ENCODE measurements around the gene FAM174A. TPM values are rescaled to one million over a fixed set of nuclear protein-coding genes. Genes with fewer than 3 reads are reported as not detected.
"Not testable (repeated sequence)": the region's sequence is repeated elsewhere in the genome, so short reads cannot be mapped to it uniquely, and the experiment has no call there.

FAM174A gene
- total RNA-seq, 6 experiments from 2014 or later, result 7.2 to 11.8 (median 8.4) TPM

DNA sequence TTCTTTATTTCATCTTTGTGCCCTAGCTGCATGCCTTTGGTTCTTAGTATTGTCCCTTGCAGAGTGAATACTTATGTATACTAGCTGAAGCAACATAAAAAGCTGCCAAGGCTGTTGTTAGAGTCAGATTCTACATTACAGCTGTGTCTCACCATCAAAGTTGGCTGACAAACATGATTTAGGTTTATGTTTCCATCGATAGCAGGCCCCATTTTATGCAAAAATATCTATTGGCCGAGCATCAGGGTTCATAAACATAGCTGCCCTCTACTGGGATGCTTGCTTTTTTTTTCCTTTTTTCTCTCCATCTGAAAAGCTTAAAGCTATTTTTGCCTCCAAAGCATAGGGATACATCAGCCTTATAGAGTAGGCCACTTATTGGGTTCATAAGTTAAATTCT, 68.0 kb downstream of the FAM174A start:
- no peaks in the 10 kb centered on the region for H3K36me3 ChIP-seq
- no peak overlapping the region for H3K4me3 ChIP-seq
- DNase-seq (no peak), ATAC-seq (no peak)
- intact Hi-C loops (cut with DNase I), result no loop called here
- H3K27me3 ChIP-seq, result no peaks in the 10 kb centered on the region
- 44% methylated on average over 2 of the region's 2 CpGs for WGBS (ENCODE audit: insufficient coverage, low coverage, low lambda C conversion rate, missing lambda C conversion rate)
- no peak overlapping the region for H3K27ac ChIP-seq
- H3K9me3 ChIP-seq, result no peaks in the 10 kb centered on the region
- TF ChIP-seq, protein P1, sequence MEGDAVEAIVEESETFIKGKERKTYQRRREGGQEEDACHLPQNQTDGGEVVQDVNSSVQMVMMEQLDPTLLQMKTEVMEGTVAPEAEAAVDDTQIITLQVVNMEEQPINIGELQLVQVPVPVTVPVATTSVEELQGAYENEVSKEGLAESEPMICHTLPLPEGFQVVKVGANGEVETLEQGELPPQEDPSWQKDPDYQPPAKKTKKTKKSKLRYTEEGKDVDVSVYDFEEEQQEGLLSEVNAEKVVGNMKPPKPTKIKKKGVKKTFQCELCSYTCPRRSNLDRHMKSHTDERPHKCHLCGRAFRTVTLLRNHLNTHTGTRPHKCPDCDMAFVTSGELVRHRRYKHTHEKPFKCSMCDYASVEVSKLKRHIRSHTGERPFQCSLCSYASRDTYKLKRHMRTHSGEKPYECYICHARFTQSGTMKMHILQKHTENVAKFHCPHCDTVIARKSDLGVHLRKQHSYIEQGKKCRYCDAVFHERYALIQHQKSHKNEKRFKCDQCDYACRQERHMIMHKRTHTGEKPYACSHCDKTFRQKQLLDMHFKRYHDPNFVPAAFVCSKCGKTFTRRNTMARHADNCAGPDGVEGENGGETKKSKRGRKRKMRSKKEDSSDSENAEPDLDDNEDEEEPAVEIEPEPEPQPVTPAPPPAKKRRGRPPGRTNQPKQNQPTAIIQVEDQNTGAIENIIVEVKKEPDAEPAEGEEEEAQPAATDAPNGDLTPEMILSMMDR (IDR thresholded peaks at IDR 0.05), result no peak
- no peak for TF ChIP-seq POLR2A (IDR thresholded peaks at IDR 0.05)
- no peaks in the 10 kb centered on the region for H3K4me1 ChIP-seq

DNA sequence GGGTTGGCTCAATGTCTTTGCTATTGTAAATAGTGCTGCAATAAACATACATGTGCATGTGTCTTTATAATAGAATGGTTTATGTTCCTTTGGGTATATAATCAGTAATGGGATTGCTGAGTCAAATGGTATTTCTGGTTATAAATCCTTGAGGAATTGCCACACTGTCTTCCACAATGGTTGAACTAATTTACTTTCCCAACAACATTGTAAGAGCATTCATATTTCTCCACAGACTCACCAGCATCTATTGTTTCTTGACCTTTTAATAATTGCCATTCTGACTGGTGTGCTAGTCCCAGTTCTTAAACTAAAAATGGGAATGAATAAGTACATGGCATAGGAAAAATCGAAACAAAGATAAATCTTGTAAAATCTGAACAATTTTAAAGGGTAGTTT, 68.8 kb downstream of the FAM174A start:
- ATAC-seq; intact Hi-C loops (cut with DNase I); H3K4me3 ChIP-seq; H3K27ac ChIP-seq; H3K9me3 ChIP-seq; H3K27me3 ChIP-seq; H3K4me1 ChIP-seq; H3K36me3 ChIP-seq; DNase-seq: not testable (repeated sequence)
- WGBS (ENCODE audit: insufficient coverage, low coverage, low lambda C conversion rate, missing lambda C conversion rate), result 56% methylated on average over 1 of the region's 1 CpG

DNA sequence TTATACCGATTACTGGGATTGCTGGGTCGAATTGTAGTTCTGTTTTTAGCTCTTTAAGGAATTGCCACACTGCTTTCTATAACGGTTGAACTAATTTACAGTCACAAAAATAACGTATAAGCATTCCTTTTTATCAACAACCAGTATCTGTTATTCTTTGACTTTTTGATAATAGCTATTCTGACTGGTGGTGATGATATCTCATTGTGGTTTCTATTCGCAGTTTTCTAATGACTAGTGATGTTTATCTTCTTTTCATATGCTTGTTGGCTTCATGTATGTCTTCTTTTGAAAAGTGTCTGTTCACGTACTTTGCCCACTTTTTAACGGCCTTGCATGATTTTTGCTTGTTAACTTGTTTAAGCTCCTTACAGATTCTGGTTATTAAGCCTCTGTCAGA, 74.4 kb downstream of the FAM174A start:
- WGBS (ENCODE audit: insufficient coverage, low coverage, low lambda C conversion rate, missing lambda C conversion rate), result 55% methylated on average over 7 of the region's 7 CpGs
- TF ChIP-seq, protein P1 (IDR thresholded peaks at IDR 0.05), result no peak
- TF ChIP-seq POLR2A (IDR thresholded peaks at IDR 0.05), result no peak
- H3K4me1 ChIP-seq, result no peaks in the 10 kb centered on the region
- no peak for DNase-seq
- H3K4me3 ChIP-seq, result no peak overlapping the region
- H3K27me3 ChIP-seq, result no peaks in the 10 kb centered on the region
- intact Hi-C loops (cut with DNase I), result no loop called here
- H3K36me3 ChIP-seq, result no peaks in the 10 kb centered on the region
- H3K27ac ChIP-seq, result no peak overlapping the region
- H3K9me3 ChIP-seq, result no peaks in the 10 kb centered on the region
- no peak for ATAC-seq

DNA sequence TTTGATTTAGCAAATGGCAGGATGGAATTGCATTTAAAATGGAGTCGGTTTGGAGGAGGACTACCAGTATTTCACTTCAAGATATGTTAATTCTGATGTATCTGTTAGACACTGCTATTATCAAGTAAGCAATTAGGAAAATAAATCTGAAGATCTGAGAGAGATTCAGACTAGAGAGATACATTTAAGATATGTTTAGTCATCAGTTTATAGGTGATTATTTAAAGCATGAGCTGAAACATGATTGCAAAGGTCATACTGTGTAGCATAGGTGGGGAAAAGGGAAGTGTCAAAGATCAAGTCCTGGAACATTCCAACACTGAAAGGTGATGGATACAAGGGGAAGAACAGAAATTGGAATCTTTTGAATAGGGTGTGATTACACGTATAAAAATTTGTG, 79.1 kb downstream of the FAM174A start:
- ATAC-seq, result no peak
- 60% methylated on average over 2 of the region's 2 CpGs for WGBS (ENCODE audit: insufficient coverage, low coverage, low lambda C conversion rate, missing lambda C conversion rate)
- intact Hi-C loops (cut with DNase I), result no loop called here
- Histone ChIP-seq H3K9me3 (no peaks in the 10 kb centered on the region), H3K27me3 (no peaks in the 10 kb centered on the region), H3K4me1 (no peaks in the 10 kb centered on the region), H3K27ac (no peak overlapping the region), H3K4me3 (no peak overlapping the region), H3K36me3 (no peaks in the 10 kb centered on the region)
- DNase-seq, result no peak
- TF ChIP-seq, protein P1 (IDR thresholded peaks at IDR 0.05), result no peak
- TF ChIP-seq POLR2A (IDR thresholded peaks at IDR 0.05), result no peak

GRCh38 chr5:100615362-100615761, 80.2 kb downstream of the FAM174A start:
- 63% methylated on average over 2 of the region's 2 CpGs for WGBS (ENCODE audit: insufficient coverage, low coverage, low lambda C conversion rate, missing lambda C conversion rate)
- Histone ChIP-seq H3K36me3 (no peaks in the 10 kb centered on the region), H3K4me1 (no peaks in the 10 kb centered on the region), H3K27ac (no peak overlapping the region), H3K9me3 (no peaks in the 10 kb centered on the region), H3K4me3 (no peak overlapping the region), H3K27me3 (no peaks in the 10 kb centered on the region)
- ATAC-seq (no peak), DNase-seq (no peak)
- TF ChIP-seq, protein P1 (IDR thresholded peaks at IDR 0.05), result no peak
- TF ChIP-seq POLR2A (IDR thresholded peaks at IDR 0.05), result no peak
- intact Hi-C loops (cut with DNase I), result no loop called here

Measured in right lobe of liver (tissue), 6 donors.